Middle frontal gyrus (tissue), 1 donor: ENCODE results near the gene MTOR.
"Not testable (repeated sequence)": the region's sequence is repeated elsewhere in the genome, so short reads cannot be mapped to it uniquely, and the experiment has no call there.

Experiments
- DNase-seq: peaks from one replicate; pipeline ENCODE4 v3.0.0-alpha.2; 2015; ENCODE audit warnings: low spot score; ENCODE audit errors: extremely low spot score

MTOR gene

GRCh38 chr1:11124965-11125364 lies 137.4 kb downstream of the MTOR start:
- DNase-seq: no peak

DNA sequence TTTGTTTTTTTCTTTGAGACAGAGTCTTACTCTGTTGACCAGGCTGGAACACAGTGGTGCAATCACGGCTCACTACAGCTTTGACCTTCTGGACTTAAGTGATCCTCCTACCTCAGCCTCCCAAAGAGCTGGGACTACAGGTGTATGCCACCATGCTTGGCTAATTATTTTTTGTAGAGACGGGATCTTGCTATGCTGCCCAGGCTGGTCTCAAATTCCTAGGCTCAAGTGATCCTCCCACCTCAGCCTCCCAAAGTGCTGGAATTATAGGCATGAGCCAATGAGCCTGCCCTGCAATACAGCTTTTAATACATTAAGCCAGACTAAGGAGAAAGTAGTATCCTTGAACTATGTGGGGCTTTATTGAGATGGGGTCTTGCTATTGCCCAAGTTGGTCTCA lies 146.0 kb downstream of the MTOR start:
- no peak for DNase-seq

- no peak for DNase-seq
Measured at GRCh38 chr1:11114966-11115365, 147.4 kb downstream of the MTOR start.

GRCh38 chr1:11109047-11109760 lies 153.1 kb downstream of the MTOR start:
- DNase-seq: no peak

DNA sequence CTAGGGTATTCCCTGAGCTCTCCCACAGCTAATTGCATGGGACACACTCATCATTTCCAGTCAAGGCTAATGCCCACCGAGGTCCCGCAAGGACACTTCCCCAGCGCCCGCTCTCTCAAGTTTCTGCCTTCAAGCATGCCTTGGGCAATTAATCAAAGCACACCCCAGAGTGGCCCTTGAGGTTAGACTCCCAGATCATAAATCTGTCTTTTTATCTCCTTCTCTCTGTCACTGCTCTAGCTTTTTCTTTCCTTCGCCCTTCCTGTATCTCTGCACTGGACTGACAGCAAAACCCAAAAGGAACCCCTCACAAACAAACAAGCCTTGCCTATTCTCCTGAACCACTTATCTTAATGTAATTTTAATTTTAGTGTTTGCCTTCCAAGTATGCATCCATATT lies 154.8 kb downstream of the MTOR start:
- DNase-seq: no peak

DNA sequence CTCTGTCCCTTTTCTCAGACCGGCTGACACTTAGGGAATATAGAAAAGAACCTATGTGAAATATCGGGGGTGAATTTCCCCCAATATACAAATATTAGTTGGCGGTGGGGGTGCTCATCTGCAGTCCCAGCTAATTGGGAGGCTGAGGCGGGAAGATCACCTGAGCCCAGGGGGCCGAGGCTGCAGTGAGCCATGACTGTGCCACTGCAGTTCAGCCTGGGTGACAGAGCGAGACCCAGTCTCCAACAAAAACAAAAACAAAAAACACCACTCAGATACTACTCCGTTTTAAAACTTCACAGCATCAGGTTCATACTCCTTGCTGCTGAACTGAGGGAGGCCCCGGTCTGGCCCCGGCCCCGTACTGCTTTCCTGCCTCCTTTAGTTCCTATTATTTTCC lies 156.8 kb downstream of the MTOR start:
- DNase-seq: no peak

DNA sequence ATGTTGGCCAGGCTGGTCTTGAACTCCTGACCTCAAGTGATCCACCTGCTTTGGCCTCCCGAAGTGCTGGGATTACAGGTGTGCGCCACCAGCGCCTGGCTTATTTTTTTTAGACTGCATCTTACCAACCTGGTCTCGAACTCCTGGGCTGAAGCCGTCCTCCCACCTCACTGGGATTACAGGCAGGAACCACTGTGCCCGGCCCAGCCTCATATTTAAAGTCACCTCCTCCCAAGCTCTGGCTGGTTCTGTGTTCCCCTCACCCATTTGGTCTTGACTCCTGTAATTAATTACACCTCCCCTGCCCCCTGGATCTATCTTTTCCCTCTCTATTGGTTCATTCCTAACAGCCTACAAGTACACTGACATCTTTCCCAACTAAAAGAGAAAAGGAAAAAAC lies 161.0 kb downstream of the MTOR start:
- no peak for DNase-seq

- not testable (repeated sequence) for DNase-seq
Measured at GRCh38 chr1:11100806-11101205, 161.5 kb downstream of the MTOR start.

GRCh38 chr1:11100149-11100493 lies 162.2 kb downstream of the MTOR start:
- no peak for DNase-seq

DNA sequence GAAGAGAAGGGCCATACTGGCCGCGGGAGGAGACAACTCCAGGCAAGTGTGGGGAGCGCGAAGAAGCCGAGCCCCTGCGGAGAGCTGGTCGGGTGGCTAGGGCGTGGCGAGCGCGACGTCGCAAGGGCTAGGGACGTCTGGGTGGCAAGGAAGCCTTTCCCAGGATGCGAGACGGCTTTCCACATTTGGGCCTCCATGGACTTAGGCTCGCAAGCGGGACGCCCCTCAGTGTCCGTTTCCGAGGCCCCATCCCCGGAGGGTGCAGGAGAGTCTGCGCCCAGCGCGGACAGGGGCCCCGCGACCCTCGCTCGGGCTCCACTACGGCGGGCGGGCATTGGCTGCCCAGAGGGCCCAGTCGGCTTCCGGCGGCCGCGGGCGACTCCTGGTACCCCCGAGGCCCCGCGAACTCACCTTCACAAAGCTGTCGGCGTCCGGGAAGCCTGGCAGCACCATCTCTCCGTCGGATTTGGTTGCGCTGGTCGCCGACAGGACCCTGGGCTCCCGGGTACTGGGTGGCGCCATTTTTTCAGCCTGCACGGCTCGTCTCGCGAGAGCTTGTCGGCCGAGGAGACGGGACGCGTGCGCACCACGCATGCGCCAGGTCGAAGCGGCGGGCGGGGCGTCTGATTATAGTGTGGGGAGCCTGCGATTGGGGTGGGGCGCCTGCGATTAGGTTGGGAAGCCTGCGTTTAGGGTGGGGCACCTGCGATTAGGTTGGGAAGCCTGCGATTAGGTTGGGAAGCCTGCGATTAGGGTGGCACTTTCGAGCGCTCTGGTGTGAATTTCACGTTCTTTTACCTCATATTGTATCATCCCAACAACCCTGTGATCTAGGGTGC lies 162.8 kb downstream of the MTOR start, which contains the start of gene EXOSC10:
TSS of gene EXOSC10 (minus strand) at position 560 of the 839 bp plus-strand sequence. CDS start at position 522, 38 bp downstream.
- peak; percentile 89 for DNase-seq

GRCh38 chr1:11098931-11099309 lies 163.4 kb downstream of the MTOR start:
- DNase-seq: no peak

GRCh38 chr1:11083784-11084183 lies 178.6 kb downstream of the MTOR start:
- not testable (repeated sequence) for DNase-seq

DNA sequence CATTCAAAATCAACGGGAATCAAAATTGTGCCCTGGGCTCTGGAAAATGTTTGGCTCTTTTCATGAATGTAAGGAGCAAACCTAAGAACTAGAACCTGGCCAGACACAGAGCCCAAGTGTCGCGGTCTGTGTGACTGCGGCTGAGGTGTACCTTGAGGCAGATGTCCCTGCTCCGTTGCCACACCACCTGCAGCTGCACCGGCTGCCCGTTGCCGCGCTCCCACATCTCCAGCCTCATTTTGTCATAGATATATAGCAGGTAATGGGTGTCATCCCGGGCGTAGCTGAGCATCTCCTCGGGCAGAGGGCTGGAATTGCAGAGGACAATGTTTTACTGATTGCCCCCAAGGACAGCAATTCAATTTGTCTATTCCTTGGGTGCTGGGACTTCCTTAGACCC lies 181.4 kb downstream of the MTOR start:
- DNase-seq: no peak

- DNase-seq: no peak
Measured at GRCh38 chr1:11078631-11079030, 183.7 kb downstream of the MTOR start.

DNA sequence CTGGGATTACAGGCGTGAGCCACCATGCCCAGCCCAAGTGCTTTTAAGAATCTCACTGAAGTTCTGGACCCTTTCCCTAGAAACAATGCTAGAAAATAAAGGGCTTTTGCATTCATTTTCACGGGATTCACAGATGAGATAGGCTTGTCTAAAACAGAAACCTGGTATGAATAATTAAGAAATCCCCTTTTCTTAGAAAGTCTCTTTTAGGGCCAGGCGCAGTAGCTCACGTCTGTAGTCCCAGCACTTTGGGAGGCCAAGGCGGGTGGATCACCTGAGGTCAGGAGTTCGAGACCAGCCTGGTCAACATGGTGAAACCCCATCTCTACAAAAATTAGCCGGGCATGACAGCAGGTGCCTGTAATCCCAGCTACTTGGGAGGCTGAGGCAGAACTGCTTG lies 189.0 kb downstream of the MTOR start:
- DNase-seq: not testable (repeated sequence)

GRCh38 chr1:11072216-11072917 lies 190.0 kb downstream of the MTOR start:
- DNase-seq: no peak

- DNase-seq: no peak
Measured at GRCh38 chr1:11071463-11072215, 190.7 kb downstream of the MTOR start.

DNA sequence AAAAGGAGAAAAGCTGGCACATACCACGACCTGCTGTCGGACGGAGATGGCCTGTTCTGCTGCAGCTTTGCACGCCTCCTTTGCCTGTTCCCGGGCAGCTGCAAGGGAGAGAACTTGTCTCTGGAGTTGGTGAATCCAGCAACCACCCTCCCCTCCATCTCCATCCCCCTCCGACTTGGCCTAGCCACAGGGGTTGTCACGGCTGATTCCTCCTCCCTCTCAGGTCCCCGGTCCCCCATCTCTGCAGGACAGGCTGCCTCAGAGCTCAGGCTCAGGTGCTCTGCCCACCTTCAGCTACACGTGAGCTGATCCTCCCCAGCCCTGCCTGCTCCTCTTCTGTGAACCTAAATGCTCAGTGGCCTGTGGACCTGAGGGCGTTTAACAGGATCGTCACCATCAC lies 191.5 kb downstream of the MTOR start:
- DNase-seq: no peak

DNA sequence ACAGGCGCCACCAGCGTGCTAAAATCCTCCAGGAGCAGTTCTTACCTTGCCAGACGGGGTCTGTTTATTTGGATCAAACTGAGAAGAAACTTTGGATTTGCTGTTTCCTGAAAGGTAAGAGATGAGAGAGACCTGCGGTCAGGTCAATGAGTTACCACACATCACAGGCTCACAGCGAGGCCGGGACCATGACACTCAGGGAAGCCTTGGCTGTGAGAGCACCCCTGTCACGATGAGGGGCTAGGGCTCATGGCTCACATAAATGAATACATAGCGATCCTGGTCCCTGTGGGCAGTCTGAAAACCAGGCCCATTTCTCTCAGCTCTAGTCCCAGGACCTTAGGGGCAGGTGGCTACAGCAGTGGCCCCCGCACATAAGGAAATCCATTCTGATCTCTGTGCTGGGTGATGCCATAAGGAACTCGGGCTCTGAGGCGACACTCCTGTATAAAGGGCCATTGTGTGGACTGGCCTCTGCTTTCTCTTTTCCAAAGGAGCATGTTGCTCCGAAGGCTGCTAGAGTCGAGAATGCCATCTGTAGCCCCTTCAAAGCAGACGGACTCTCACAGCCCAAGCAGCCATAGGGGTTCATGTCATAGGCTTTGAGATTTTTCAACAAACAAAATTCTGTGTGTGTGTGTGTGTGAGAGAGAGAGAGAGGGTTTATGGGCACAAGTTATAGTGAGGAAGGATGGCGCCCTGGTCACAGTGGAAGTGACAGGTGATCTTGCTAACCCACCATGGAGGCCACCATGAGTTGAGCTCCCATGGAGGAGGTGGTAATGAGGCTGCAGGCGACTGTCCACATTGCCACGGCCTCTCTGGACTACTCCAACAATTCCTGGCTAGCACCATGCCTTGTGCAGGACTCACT lies 193.5 kb downstream of the MTOR start:
- no peak for DNase-seq
